CD4-positive, alpha-beta T cell treated with Interleukin-15 for 1 hour (primary cell): ENCODE measurements around the gene TEAD3.

ENCODE experiments used
- DNase-seq: peaks from one replicate; pipeline ENCODE4 v3.0.0-alpha.2; 2020

The TEAD3 gene

GRCh38 chr6:35512006-35512405 is 15.1 kb upstream of the TEAD3 start:
- DNase-seq: no peak

GRCh38 chr6:35511562-35511941 is 14.7 kb upstream of the TEAD3 start:
- no peak for DNase-seq

- no peak for DNase-seq
These were observed 14.2 kb upstream of the TEAD3 start for GRCh38 chr6:35510916-35511561.

GRCh38 chr6:35508542-35508941 is 11.7 kb upstream of the TEAD3 start:
- no peak for DNase-seq

- DNase-seq: no peak
These were observed 11.1 kb upstream of the TEAD3 start for GRCh38 chr6:35508027-35508426.

- DNase-seq: no peak
These were observed 10.3 kb upstream of the TEAD3 start for GRCh38 chr6:35507221-35507620.

- no peak for DNase-seq
These were observed 9.7 kb upstream of the TEAD3 start for GRCh38 chr6:35506536-35506935.

- DNase-seq: no peak
These were observed 9.1 kb upstream of the TEAD3 start for GRCh38 chr6:35505999-35506412.

GRCh38 chr6:35503534-35503933 is 6.7 kb upstream of the TEAD3 start:
- DNase-seq: no peak

- no peak for DNase-seq
These were observed 4.9 kb upstream of the TEAD3 start for GRCh38 chr6:35501784-35502183.

- DNase-seq: no peak
These were observed 3.9 kb upstream of the TEAD3 start for GRCh38 chr6:35500782-35501181.

- no peak for DNase-seq
These were observed 2.5 kb upstream of the TEAD3 start for GRCh38 chr6:35499372-35499771.

- DNase-seq: no peak
These were observed 1.7 kb upstream of the TEAD3 start for GRCh38 chr6:35498422-35499067.

GRCh38 chr6:35497571-35498421 is 917 bp upstream of the TEAD3 start:
- DNase-seq: peak; percentile 27

- no peak for DNase-seq
These were observed 641 bp downstream of the TEAD3 start for GRCh38 chr6:35496036-35496840.

GRCh38 chr6:35495258-35496035 is 1.4 kb downstream of the TEAD3 start:
- no peak for DNase-seq

GRCh38 chr6:35494161-35494563 is 2.7 kb downstream of the TEAD3 start:
- DNase-seq: no peak

GRCh38 chr6:35493307-35493983 is 3.4 kb downstream of the TEAD3 start:
- DNase-seq: no peak

- no peak for DNase-seq
These were observed 4.0 kb downstream of the TEAD3 start for GRCh38 chr6:35492974-35493284.

- DNase-seq: no peak
These were observed 4.5 kb downstream of the TEAD3 start for GRCh38 chr6:35492258-35492973.
